ENCODE measurements around the gene SLC15A1.

Gene SLC15A1

DNA sequence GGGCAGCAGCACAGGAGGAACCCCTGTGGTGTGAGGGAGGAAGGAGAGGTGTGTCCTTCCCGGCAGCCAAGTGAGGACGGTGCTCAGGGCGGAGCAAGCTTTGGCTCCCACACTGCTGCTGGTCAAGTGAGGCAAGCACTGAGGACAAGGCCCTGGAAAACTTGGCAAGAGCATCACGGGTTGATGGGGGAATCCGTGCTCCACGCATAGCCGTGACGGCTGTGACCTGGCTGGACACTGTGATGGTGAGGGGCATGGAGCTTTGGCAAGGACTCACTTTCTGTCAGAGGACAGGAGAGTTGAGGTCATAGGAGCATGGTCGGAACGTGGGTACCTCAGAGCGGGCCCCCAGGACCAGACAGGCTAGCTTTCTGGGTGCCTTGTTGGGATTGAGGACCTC is 29.0 kb upstream of the SLC15A1 start:
- no peak for DNase-seq (ENCODE audit: low read depth, low spot score)
- TF ChIP-seq YY1 (IDR thresholded peaks at IDR 0.05; ENCODE audit: insufficient read depth, insufficient read length) = no peak
- no peak for TF ChIP-seq SUZ12 (IDR thresholded peaks at IDR 0.05; ENCODE audit: extremely low read depth, insufficient read depth, insufficient read length)
- TF ChIP-seq ZNF274 (IDR thresholded peaks at IDR 0.05; ENCODE audit: low read depth, low read length) = no peak
- H3K9me3 ChIP-seq (ENCODE audit: insufficient read depth, low read length) = no peaks in the 10 kb centered on the region
- H3K27me3 ChIP-seq (ENCODE audit: insufficient read depth, insufficient read length) = no peaks in the 10 kb centered on the region
- H3K4me1 ChIP-seq (ENCODE audit: insufficient read depth, insufficient read length) = no peaks in the 10 kb centered on the region
- no peak overlapping the region for H3K4me3 ChIP-seq (ENCODE audit: insufficient read length, low read depth)
- H3K9ac ChIP-seq (ENCODE audit: insufficient read length, low read depth) = no peak overlapping the region
- no peaks in the 10 kb centered on the region for H3K36me3 ChIP-seq (ENCODE audit: insufficient read depth, insufficient read length, low read length)

- Histone ChIP-seq H3K4me1 (ENCODE audit: insufficient read depth, insufficient read length) (peaks cover 2% of the 10 kb centered on the region), H3K4me3 (ENCODE audit: insufficient read length, low read depth) (no peak overlapping the region), H3K36me3 (ENCODE audit: insufficient read depth, insufficient read length, low read length) (no peaks in the 10 kb centered on the region), H3K9me3 (ENCODE audit: insufficient read depth, low read length) (no peaks in the 10 kb centered on the region), H3K27me3 (ENCODE audit: insufficient read depth, insufficient read length) (no peaks in the 10 kb centered on the region), H3K9ac (ENCODE audit: insufficient read length, low read depth) (no peak overlapping the region)
- TF ChIP-seq YY1 (IDR thresholded peaks at IDR 0.05; ENCODE audit: insufficient read depth, insufficient read length) (no peak), ZNF274 (IDR thresholded peaks at IDR 0.05; ENCODE audit: low read depth, low read length) (no peak)
- DNase-seq (ENCODE audit: low read depth, low spot score) = no peak
Measured at GRCh38 chr13:98781045-98781444, 28.6 kb upstream of the SLC15A1 start.

DNA sequence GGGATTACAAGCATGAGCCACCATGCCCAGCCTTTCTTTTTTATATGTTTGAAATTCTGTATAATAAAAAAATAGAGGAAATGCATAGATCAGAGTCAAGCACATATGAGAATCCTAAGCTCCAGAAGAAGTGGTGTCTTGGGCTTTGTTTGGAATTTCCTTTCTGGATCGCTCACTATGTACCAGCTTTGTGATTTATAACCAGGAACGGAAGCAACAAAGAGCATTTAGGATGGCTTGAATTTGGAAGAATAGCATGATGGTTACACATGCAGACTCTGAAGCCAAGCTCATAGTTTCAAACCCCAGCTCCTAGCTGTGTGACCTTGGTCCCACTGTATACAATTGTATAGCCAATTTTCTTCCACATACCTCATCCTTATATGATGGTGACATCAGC is 28.0 kb upstream of the SLC15A1 start:
- Histone ChIP-seq H3K9ac (ENCODE audit: insufficient read length, low read depth) (no peak overlapping the region), H3K4me3 (ENCODE audit: insufficient read length, low read depth) (no peak overlapping the region), H3K36me3 (ENCODE audit: insufficient read depth, insufficient read length, low read length) (no peaks in the 10 kb centered on the region), H3K4me1 (ENCODE audit: insufficient read depth, insufficient read length) (peaks cover 4% of the 10 kb centered on the region), H3K9me3 (ENCODE audit: insufficient read depth, low read length) (no peaks in the 10 kb centered on the region), H3K27me3 (ENCODE audit: insufficient read depth, insufficient read length) (no peaks in the 10 kb centered on the region)
- TF ChIP-seq ZNF274 (IDR thresholded peaks at IDR 0.05; ENCODE audit: low read depth, low read length) (no peak), YY1 (IDR thresholded peaks at IDR 0.05; ENCODE audit: insufficient read depth, insufficient read length) (no peak), SUZ12 (IDR thresholded peaks at IDR 0.05; ENCODE audit: extremely low read depth, insufficient read depth, insufficient read length) (no peak)
- DNase-seq (ENCODE audit: low read depth, low spot score) = no peak

DNA sequence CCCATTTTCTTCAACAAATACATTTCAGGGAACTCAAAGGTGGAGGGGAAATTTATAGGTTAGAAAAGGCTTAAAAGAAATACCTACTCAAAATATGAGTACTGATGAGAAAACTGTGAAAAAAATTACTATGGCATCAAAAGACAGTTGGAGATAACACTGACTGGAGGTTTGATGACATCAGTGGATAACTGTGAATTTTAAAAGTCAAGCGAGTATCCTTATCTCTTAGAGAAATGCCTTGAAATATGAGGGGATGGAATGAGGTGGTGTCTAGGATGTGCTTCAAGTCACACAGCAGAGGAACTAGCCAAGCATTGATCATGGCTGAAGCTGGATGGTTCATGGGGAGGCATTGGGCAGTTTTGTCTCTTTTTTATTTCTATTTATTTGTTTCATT is 27.2 kb upstream of the SLC15A1 start:
- H3K36me3 ChIP-seq (ENCODE audit: insufficient read depth, insufficient read length, low read length) = no peaks in the 10 kb centered on the region
- no peak overlapping the region for H3K9ac ChIP-seq (ENCODE audit: insufficient read length, low read depth)
- TF ChIP-seq YY1 (IDR thresholded peaks at IDR 0.05; ENCODE audit: insufficient read depth, insufficient read length) (no peak), ZNF274 (IDR thresholded peaks at IDR 0.05; ENCODE audit: low read depth, low read length) (no peak), SUZ12 (IDR thresholded peaks at IDR 0.05; ENCODE audit: extremely low read depth, insufficient read depth, insufficient read length) (no peak)
- peaks cover 4% of the 10 kb centered on the region for H3K4me1 ChIP-seq (ENCODE audit: insufficient read depth, insufficient read length)
- no peak overlapping the region for H3K4me3 ChIP-seq (ENCODE audit: insufficient read length, low read depth)
- DNase-seq (ENCODE audit: low read depth, low spot score) = no peak
- H3K27me3 ChIP-seq (ENCODE audit: insufficient read depth, insufficient read length) = no peaks in the 10 kb centered on the region
- no peaks in the 10 kb centered on the region for H3K9me3 ChIP-seq (ENCODE audit: insufficient read depth, low read length)

GRCh38 chr13:98778749-98779148 is 26.3 kb upstream of the SLC15A1 start:
- H3K9me3 ChIP-seq (ENCODE audit: insufficient read depth, low read length) = no peaks in the 10 kb centered on the region
- H3K4me1 ChIP-seq (ENCODE audit: insufficient read depth, insufficient read length) = peaks cover 4% of the 10 kb centered on the region
- H3K9ac ChIP-seq (ENCODE audit: insufficient read length, low read depth) = no peak overlapping the region
- no peaks in the 10 kb centered on the region for H3K36me3 ChIP-seq (ENCODE audit: insufficient read depth, insufficient read length, low read length)
- no peak for TF ChIP-seq SUZ12 (IDR thresholded peaks at IDR 0.05; ENCODE audit: extremely low read depth, insufficient read depth, insufficient read length)
- no peak for TF ChIP-seq ZNF274 (IDR thresholded peaks at IDR 0.05; ENCODE audit: low read depth, low read length)
- TF ChIP-seq YY1 (IDR thresholded peaks at IDR 0.05; ENCODE audit: insufficient read depth, insufficient read length) = no peak
- H3K4me3 ChIP-seq (ENCODE audit: insufficient read length, low read depth) = no peak overlapping the region
- H3K27me3 ChIP-seq (ENCODE audit: insufficient read depth, insufficient read length) = no peaks in the 10 kb centered on the region
- DNase-seq (ENCODE audit: low read depth, low spot score) = no peak

- peaks cover 4% of the 10 kb centered on the region for H3K4me1 ChIP-seq (ENCODE audit: insufficient read depth, insufficient read length)
- no peak for DNase-seq (ENCODE audit: low read depth, low spot score)
- H3K4me3 ChIP-seq (ENCODE audit: insufficient read length, low read depth) = no peak overlapping the region
- H3K9ac ChIP-seq (ENCODE audit: insufficient read length, low read depth) = no peak overlapping the region
- no peaks in the 10 kb centered on the region for H3K36me3 ChIP-seq (ENCODE audit: insufficient read depth, insufficient read length, low read length)
- no peaks in the 10 kb centered on the region for H3K9me3 ChIP-seq (ENCODE audit: insufficient read depth, low read length)
- TF ChIP-seq SUZ12 (IDR thresholded peaks at IDR 0.05; ENCODE audit: extremely low read depth, insufficient read depth, insufficient read length) (no peak), YY1 (IDR thresholded peaks at IDR 0.05; ENCODE audit: insufficient read depth, insufficient read length) (no peak), ZNF274 (IDR thresholded peaks at IDR 0.05; ENCODE audit: low read depth, low read length) (no peak)
- H3K27me3 ChIP-seq (ENCODE audit: insufficient read depth, insufficient read length) = no peaks in the 10 kb centered on the region
Measured at GRCh38 chr13:98776644-98777043, 24.2 kb upstream of the SLC15A1 start.

GRCh38 chr13:98775844-98776598 is 23.5 kb upstream of the SLC15A1 start:
- Histone ChIP-seq H3K4me1 (ENCODE audit: insufficient read depth, insufficient read length) (peaks cover 4% of the 10 kb centered on the region), H3K9ac (ENCODE audit: insufficient read length, low read depth) (no peak overlapping the region), H3K9me3 (ENCODE audit: insufficient read depth, low read length) (no peaks in the 10 kb centered on the region), H3K36me3 (ENCODE audit: insufficient read depth, insufficient read length, low read length) (no peaks in the 10 kb centered on the region), H3K27me3 (ENCODE audit: insufficient read depth, insufficient read length) (no peaks in the 10 kb centered on the region), H3K4me3 (ENCODE audit: insufficient read length, low read depth) (no peak overlapping the region)
- TF ChIP-seq YY1 (IDR thresholded peaks at IDR 0.05; ENCODE audit: insufficient read depth, insufficient read length) (no peak), ZNF274 (IDR thresholded peaks at IDR 0.05; ENCODE audit: low read depth, low read length) (no peak), SUZ12 (IDR thresholded peaks at IDR 0.05; ENCODE audit: extremely low read depth, insufficient read depth, insufficient read length) (no peak)
- DNase-seq (ENCODE audit: low read depth, low spot score) = no peak

All from NT2/D1 (cell line).